IMR-90 (cell line): ENCODE data around the gene SH3GL2.

Experiments
- BHLHE40 ChIP-seq: fragments of 150-350 bp; IDR thresholded peaks from 2 replicates; pipeline ENCODE4 v1.6.1; 2016; ENCODE audit warnings: mild to moderate bottlenecking, low read depth, low read length
- ELK1 ChIP-seq: fragments of 150-350 bp; IDR thresholded peaks from 2 replicates; pipeline ENCODE4 v1.6.1; 2016; ENCODE audit warnings: low read depth, mild to moderate bottlenecking, low read length, moderate library complexity, borderline replicate concordance
- FOS ChIP-seq: fragments of 150-350 bp; IDR thresholded peaks from 2 replicates; pipeline ENCODE4 v1.6.1; 2016; ENCODE audit warnings: low read depth, low read length
- MAFK ChIP-seq: IDR thresholded peaks from 2 replicates; pipeline ENCODE4 v1.6.1; 2012; ENCODE audit warnings: low read depth, low read length, improper control_type of control experiment
- MAZ ChIP-seq: IDR thresholded peaks from 2 replicates; pipeline ENCODE4 v1.6.1; 2012; ENCODE audit warnings: low read depth, mild to moderate bottlenecking, low read length, improper control_type of control experiment, moderate library complexity, borderline replicate concordance
- POLR2A ChIP-seq: IDR thresholded peaks from 2 replicates; pipeline ENCODE4 v1.6.1; 2012; ENCODE audit warnings: mild to moderate bottlenecking, low read depth, low read length
- USF2 ChIP-seq: fragments of 150-350 bp; IDR thresholded peaks from 2 replicates; pipeline ENCODE4 v1.6.1; 2017; ENCODE audit warnings: mild to moderate bottlenecking, antibody characterized with exemption, low read length, low read depth
- TF ChIP-seq, protein P1 (sequence below): conservative IDR thresholded peaks from 2 replicates; pipeline ENCODE4 v1.5.1; 2012; ENCODE audit warnings: mild to moderate bottlenecking, low read depth, low read length, improper control_type of control experiment

DNA sequence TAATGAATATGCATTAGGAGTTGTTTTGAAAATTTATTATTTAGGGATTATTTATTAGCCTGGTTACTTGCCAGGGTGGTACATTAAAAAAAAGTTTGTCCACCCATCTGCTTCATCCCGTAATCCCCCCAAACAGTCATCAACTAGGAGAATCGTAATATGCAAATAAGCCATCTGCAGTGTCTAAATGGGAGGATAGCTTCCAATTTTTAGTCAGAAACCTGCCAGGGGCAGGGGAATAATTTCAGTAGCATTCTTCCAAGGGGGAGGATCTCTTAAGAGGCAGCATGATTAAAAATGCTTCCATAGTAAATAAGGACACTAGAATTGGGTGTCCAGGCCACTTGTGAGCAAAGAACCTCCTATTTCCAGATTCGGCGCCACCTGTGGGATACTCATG is 43.3 kb downstream of the SH3GL2 start:
- TF ChIP-seq, protein P1, sequence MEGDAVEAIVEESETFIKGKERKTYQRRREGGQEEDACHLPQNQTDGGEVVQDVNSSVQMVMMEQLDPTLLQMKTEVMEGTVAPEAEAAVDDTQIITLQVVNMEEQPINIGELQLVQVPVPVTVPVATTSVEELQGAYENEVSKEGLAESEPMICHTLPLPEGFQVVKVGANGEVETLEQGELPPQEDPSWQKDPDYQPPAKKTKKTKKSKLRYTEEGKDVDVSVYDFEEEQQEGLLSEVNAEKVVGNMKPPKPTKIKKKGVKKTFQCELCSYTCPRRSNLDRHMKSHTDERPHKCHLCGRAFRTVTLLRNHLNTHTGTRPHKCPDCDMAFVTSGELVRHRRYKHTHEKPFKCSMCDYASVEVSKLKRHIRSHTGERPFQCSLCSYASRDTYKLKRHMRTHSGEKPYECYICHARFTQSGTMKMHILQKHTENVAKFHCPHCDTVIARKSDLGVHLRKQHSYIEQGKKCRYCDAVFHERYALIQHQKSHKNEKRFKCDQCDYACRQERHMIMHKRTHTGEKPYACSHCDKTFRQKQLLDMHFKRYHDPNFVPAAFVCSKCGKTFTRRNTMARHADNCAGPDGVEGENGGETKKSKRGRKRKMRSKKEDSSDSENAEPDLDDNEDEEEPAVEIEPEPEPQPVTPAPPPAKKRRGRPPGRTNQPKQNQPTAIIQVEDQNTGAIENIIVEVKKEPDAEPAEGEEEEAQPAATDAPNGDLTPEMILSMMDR: no peak
- TF ChIP-seq MAFK: no peak
- no peak for TF ChIP-seq POLR2A
- no peak for TF ChIP-seq ELK1
- no peak for TF ChIP-seq USF2
- TF ChIP-seq BHLHE40: no peak
- TF ChIP-seq FOS: no peak
- no peak for TF ChIP-seq MAZ
